Caco-2 (cell line): ENCODE results near the gene SATB2. TPM values are rescaled to one million over a fixed set of nuclear protein-coding genes. Genes with fewer than 3 reads are reported as not detected.

Source experiments
- BruUV-seq: library from RNA; stranded (reverse); fragments of 400-500 nt; replicated peaks from 2 replicates; lab custom pipeline; 2021; lab: Mats Ljungman, UMichigan
- CTCF ChIA-PET: fragments of 300-600 bp; sonication (Branson Sonifier 250); formaldehyde crosslinking; loops from one replicate; lab custom pipeline; 2022; ENCODE audit warnings: antibody characterized with exemption; lab: Charles Lee
- POLR2A ChIA-PET: fragments of 300-600 bp; sonication (Branson Sonifier 250); formaldehyde crosslinking; loops from one replicate; lab custom pipeline; 2022; ENCODE audit warnings: antibody characterized with exemption; lab: Charles Lee
- DNase-seq, 2 experiments: peaks; one replicate each; pipeline versions ENCODE4 v3.0.0 to v3.0.0-alpha.2; 2020 to 2022
- H3K27me3 ChIP-seq: replicated peaks from 2 replicates; pipeline ENCODE4 v1.6.0; 2011; ENCODE audit warnings: low read length; ENCODE audit not compliant: control insufficient read depth, insufficient read depth
- H3K36me3 ChIP-seq: 2 replicates; pipeline ENCODE4 v1.5.1; 2011; ENCODE audit warnings: low read length; ENCODE audit not compliant: control insufficient read depth, insufficient read depth
- H3K4me1 ChIP-seq: fragments of 250-450 bp; sonication (Bioruptor Pico); 2 replicates; pipeline ENCODE4 v1.5.1; 2020; ENCODE audit warnings: mild to moderate bottlenecking
- H3K4me3 ChIP-seq: 2 replicates; pipeline ENCODE4 v1.5.1; 2011; ENCODE audit warnings: low read depth, mild to moderate bottlenecking, control low read depth, low read length
- H3K9me3 ChIP-seq: fragments of 250-450 bp; sonication (Bioruptor Pico); 2 replicates; pipeline ENCODE4 v1.5.1; 2020; ENCODE audit warnings: mild to moderate bottlenecking, moderate library complexity
- H3K27ac Mint-ChIP-seq: one replicate; pipeline ENCODE4 v1.8.0; 2022; ENCODE audit warnings: mixed read lengths; ENCODE audit not compliant: unreplicated experiment
- H3K27me3 Mint-ChIP-seq: one replicate; pipeline ENCODE4 v1.8.0; 2022; ENCODE audit warnings: mixed read lengths; ENCODE audit not compliant: insufficient read depth, unreplicated experiment
- H3K36me3 Mint-ChIP-seq: one replicate; pipeline ENCODE4 v1.8.0; 2022; ENCODE audit warnings: mild to moderate bottlenecking, mixed read lengths; ENCODE audit not compliant: insufficient read depth, unreplicated experiment
- H3K4me1 Mint-ChIP-seq: one replicate; pipeline ENCODE4 v1.8.0; 2022; ENCODE audit warnings: low read depth, mixed read lengths; ENCODE audit not compliant: unreplicated experiment
- H3K4me3 Mint-ChIP-seq: one replicate; pipeline ENCODE4 v1.8.0; 2022; ENCODE audit warnings: mild to moderate bottlenecking, moderate library complexity, mixed read lengths; ENCODE audit not compliant: unreplicated experiment
- H3K9me3 Mint-ChIP-seq: one replicate; pipeline ENCODE4 v1.8.0; 2022; ENCODE audit warnings: mixed read lengths; ENCODE audit not compliant: unreplicated experiment
- intact Hi-C: fragments of 100-400 bp; cut with micrococcal nuclease; formaldehyde crosslinking; loops from one replicate; pipeline ENCODE4 v1.10.0; 2022; ENCODE audit not compliant: unreplicated experiment
- total RNA-seq: library from RNA; stranded (reverse); gene quantifications from 2 replicates; pipeline ENCODE4 v1.2.3, GENCODE V29; 2022
- TF ChIP-seq, protein P1 (sequence below), 2 experiments: fragments of 200-600 bp in 1 of 2; IDR thresholded peaks; 1 replicate in 1 of 2; 2 replicates in 1 of 2; pipeline versions ENCODE4 v1.5.1 to v1.8.0; 2011 to 2022; ENCODE audit warnings: antibody characterized with exemption in 1 of 2, control low read depth in 1 of 2, inconsistent platforms in 1 of 2, low read depth in 1 of 2, low read length in 1 of 2, mild to moderate bottlenecking in 1 of 2, moderate library complexity in 1 of 2; ENCODE audit not compliant: insufficient read depth in 1 of 2, severe bottlenecking in 1 of 2, unreplicated experiment in 1 of 2

The SATB2 gene
- total RNA-seq, 1 experiment from 2014 or later: 1.1 TPM

DNA sequence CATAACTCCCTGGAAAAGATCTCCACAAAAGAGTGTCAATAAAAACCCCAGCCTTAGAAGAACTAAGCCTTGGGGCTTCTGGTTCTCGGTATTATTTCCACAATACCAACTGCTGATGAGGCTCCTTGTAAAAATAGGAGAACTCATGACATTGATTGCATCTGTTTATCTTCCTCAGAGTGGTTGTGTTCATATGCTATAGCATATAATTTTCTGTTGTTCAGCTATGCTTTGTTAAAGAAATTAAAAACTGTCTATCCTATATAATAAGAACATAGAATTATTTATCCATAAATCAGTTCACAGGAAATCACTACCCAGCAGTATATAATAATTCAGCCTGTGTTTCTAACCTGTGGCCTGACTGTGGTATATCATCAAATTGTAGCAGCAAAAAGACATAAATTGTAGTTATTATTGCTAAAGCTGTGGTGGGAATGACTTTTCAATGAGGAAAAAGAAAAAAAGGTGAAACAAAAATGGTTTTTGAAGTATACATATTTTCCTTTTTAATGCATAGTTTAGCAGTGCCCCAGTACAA is 68.9 kb downstream of the SATB2 start:
- H3K27me3 Mint-ChIP-seq: no peaks in the 10 kb centered on the region
- no peak overlapping the region for H3K27ac Mint-ChIP-seq
- no peak overlapping the region for H3K4me3 ChIP-seq
- no peaks in the 10 kb centered on the region for H3K36me3 ChIP-seq
- TF ChIP-seq, protein P1, sequence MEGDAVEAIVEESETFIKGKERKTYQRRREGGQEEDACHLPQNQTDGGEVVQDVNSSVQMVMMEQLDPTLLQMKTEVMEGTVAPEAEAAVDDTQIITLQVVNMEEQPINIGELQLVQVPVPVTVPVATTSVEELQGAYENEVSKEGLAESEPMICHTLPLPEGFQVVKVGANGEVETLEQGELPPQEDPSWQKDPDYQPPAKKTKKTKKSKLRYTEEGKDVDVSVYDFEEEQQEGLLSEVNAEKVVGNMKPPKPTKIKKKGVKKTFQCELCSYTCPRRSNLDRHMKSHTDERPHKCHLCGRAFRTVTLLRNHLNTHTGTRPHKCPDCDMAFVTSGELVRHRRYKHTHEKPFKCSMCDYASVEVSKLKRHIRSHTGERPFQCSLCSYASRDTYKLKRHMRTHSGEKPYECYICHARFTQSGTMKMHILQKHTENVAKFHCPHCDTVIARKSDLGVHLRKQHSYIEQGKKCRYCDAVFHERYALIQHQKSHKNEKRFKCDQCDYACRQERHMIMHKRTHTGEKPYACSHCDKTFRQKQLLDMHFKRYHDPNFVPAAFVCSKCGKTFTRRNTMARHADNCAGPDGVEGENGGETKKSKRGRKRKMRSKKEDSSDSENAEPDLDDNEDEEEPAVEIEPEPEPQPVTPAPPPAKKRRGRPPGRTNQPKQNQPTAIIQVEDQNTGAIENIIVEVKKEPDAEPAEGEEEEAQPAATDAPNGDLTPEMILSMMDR (IDR thresholded peaks at IDR 0.05; ENCODE audit: insufficient read depth in 1 of 2, low read depth in 1 of 2, low read length in 1 of 2, severe bottlenecking in 1 of 2, unreplicated experiment in 1 of 2): no peak
- H3K9me3 Mint-ChIP-seq: no peaks in the 10 kb centered on the region
- intact Hi-C loops: no loop called here
- no peaks in the 10 kb centered on the region for H3K9me3 ChIP-seq
- BruUV-seq: no TSS peak
- no peaks in the 10 kb centered on the region for H3K27me3 ChIP-seq
- CTCF ChIA-PET: no interaction called here
- H3K36me3 Mint-ChIP-seq: no peaks in the 10 kb centered on the region
- no peak for DNase-seq
- POLR2A ChIA-PET: no interaction called here
- H3K4me3 Mint-ChIP-seq: no peak overlapping the region
- no peaks in the 10 kb centered on the region for H3K4me1 ChIP-seq
- no peaks in the 10 kb centered on the region for H3K4me1 Mint-ChIP-seq

DNA sequence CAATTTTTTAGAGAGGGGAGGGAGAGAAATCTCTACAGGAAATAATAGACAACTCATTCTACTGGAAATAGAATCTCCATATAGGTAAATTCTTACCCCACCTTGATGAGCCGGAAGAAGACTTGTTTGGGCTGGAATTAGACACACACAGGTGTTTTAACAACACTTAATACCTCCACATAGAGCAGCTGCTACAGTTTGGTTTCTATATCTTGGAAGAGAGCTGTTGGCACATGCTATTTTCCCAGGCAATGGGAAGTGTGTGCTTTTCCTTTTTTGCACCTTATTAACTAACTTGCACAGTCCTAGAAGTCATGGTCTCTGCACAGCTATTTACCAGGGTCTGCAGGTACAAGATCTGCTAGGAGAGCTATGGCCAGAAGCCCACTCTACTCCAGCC is 73.7 kb downstream of the SATB2 start:
- H3K27me3 ChIP-seq: no peaks in the 10 kb centered on the region
- Mint-ChIP-seq H3K27ac (no peak overlapping the region), H3K4me3 (no peak overlapping the region), H3K27me3 (no peaks in the 10 kb centered on the region), H3K4me1 (no peaks in the 10 kb centered on the region), H3K36me3 (no peaks in the 10 kb centered on the region), H3K9me3 (no peaks in the 10 kb centered on the region)
- H3K4me1 ChIP-seq: no peaks in the 10 kb centered on the region
- no peak for DNase-seq
- no peaks in the 10 kb centered on the region for H3K9me3 ChIP-seq
- H3K36me3 ChIP-seq: no peaks in the 10 kb centered on the region
- no TSS peak for BruUV-seq
- TF ChIP-seq, protein P1 (IDR thresholded peaks at IDR 0.05; ENCODE audit: insufficient read depth in 1 of 2, low read depth in 1 of 2, low read length in 1 of 2, severe bottlenecking in 1 of 2, unreplicated experiment in 1 of 2): no peak
- H3K4me3 ChIP-seq: no peak overlapping the region
- ChIA-PET CTCF (no interaction called here), POLR2A (no interaction called here)
- intact Hi-C loops: no loop called here

DNA sequence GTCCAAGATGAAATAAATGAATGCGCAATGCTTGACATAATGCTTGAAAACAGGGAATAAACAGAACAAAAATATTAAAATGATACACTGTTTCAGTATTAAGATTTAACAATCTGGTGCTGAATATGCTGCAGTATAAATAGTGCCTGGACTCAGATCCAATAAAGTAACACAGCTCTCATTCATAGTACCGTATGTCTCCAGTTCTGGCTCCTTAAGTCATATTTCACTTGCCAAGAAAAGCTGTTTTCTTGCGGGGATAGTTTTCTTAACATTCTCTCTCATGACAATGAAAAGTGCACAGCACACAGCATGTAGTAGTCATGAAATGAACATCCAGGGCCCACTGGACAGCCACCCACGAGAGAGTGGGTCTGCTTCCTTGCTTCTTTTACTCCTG is 74.7 kb downstream of the SATB2 start:
- POLR2A ChIA-PET: no interaction called here
- no peaks in the 10 kb centered on the region for H3K27me3 ChIP-seq
- no peaks in the 10 kb centered on the region for H3K36me3 Mint-ChIP-seq
- no peaks in the 10 kb centered on the region for H3K4me1 ChIP-seq
- DNase-seq: no peak
- intact Hi-C loops: no loop called here
- CTCF ChIA-PET: no interaction called here
- H3K4me3 ChIP-seq: no peak overlapping the region
- TF ChIP-seq, protein P1 (IDR thresholded peaks at IDR 0.05; ENCODE audit: insufficient read depth in 1 of 2, low read depth in 1 of 2, low read length in 1 of 2, severe bottlenecking in 1 of 2, unreplicated experiment in 1 of 2): no peak
- H3K4me3 Mint-ChIP-seq: no peak overlapping the region
- BruUV-seq: no TSS peak
- no peaks in the 10 kb centered on the region for H3K9me3 Mint-ChIP-seq
- no peaks in the 10 kb centered on the region for H3K9me3 ChIP-seq
- no peaks in the 10 kb centered on the region for H3K36me3 ChIP-seq
- H3K4me1 Mint-ChIP-seq: no peaks in the 10 kb centered on the region
- no peak overlapping the region for H3K27ac Mint-ChIP-seq
- H3K27me3 Mint-ChIP-seq: no peaks in the 10 kb centered on the region
